HepG2 (cell line): ENCODE results near the gene ARPC1A. TPM values are rescaled to one million over a fixed set of nuclear protein-coding genes. Genes with fewer than 3 reads are reported as not detected.

Experiments used
- DMAP1 ChIP-seq: IDR thresholded peaks from 2 replicates; pipeline ENCODE4 v1.6.1; 2016
- GLI4 ChIP-seq: sonication (generic); formaldehyde crosslinking; IDR thresholded peaks from 2 replicates; pipeline ENCODE4 v1.5.1; 2020; ENCODE audit warnings: missing genetic modification reagents, mild to moderate bottlenecking, moderate library complexity, borderline replicate concordance
- JUND ChIP-seq: sonication (generic); formaldehyde crosslinking; IDR thresholded peaks from 2 replicates; pipeline ENCODE4 v1.8.0; 2022; ENCODE audit warnings: mild to moderate bottlenecking, missing genetic modification reagents
- KDM5A ChIP-seq: fragments of 200-600 bp; sonication (generic); IDR thresholded peaks from 2 replicates; pipeline ENCODE4 v1.7.0; 2018; ENCODE audit warnings: antibody characterized with exemption, mild to moderate bottlenecking, low read length, borderline replicate concordance
- PITX1 ChIP-seq: sonication (generic); formaldehyde crosslinking; IDR thresholded peaks from 2 replicates; pipeline ENCODE4 v1.5.1; 2020; ENCODE audit warnings: mild to moderate bottlenecking, missing genetic modification reagents
- SMC3 ChIP-seq: IDR thresholded peaks from 2 replicates; pipeline ENCODE4 v1.6.1; 2011; ENCODE audit warnings: low read length, improper control_type of control experiment
- SRSF4 ChIP-seq: fragments of 200-400 bp; formaldehyde crosslinking; IDR thresholded peaks from one replicate; pipeline ENCODE4 v1.6.1; 2018; ENCODE audit warnings: mild to moderate bottlenecking, low read depth, low read length, moderate library complexity; ENCODE audit not compliant: poor library complexity, severe bottlenecking
- SRY ChIP-seq: sonication (generic); formaldehyde crosslinking; IDR thresholded peaks from 2 replicates; pipeline ENCODE4 v1.8.0; 2022; ENCODE audit warnings: mild to moderate bottlenecking, missing genetic modification reagents
- WIZ ChIP-seq: sonication (generic); formaldehyde crosslinking; IDR thresholded peaks from 2 replicates; pipeline ENCODE4 v1.5.1; 2020; ENCODE audit warnings: mild to moderate bottlenecking, missing genetic modification reagents
- ZBTB7B ChIP-seq: sonication (generic); formaldehyde crosslinking; IDR thresholded peaks from 2 replicates; pipeline ENCODE4 v1.4.0; 2020; ENCODE audit warnings: missing genetic modification reagents
- ZC3H4 ChIP-seq: sonication (generic); formaldehyde crosslinking; IDR thresholded peaks from 2 replicates; pipeline ENCODE4 v1.4.0; 2020; ENCODE audit warnings: missing genetic modification reagents, borderline replicate concordance
- ZMYM4 ChIP-seq: sonication (generic); formaldehyde crosslinking; IDR thresholded peaks from 2 replicates; pipeline ENCODE4 v1.8.1; 2023; ENCODE audit warnings: mild to moderate bottlenecking, missing genetic modification reagents
- ZNF143 ChIP-seq: sonication (generic); formaldehyde crosslinking; IDR thresholded peaks from 2 replicates; pipeline ENCODE4 v1.4.0; 2020; ENCODE audit warnings: missing genetic modification reagents
- ZNF234 ChIP-seq: sonication (generic); formaldehyde crosslinking; conservative IDR thresholded peaks from 2 replicates; pipeline ENCODE4 v1.5.1; 2020; ENCODE audit warnings: mild to moderate bottlenecking, missing genetic modification reagents
- ZNF3 ChIP-seq: IDR thresholded peaks from 2 replicates; pipeline ENCODE4 v1.7.0; 2017; ENCODE audit warnings: inconsistent platforms
- ZNF547 ChIP-seq: sonication (generic); formaldehyde crosslinking; IDR thresholded peaks from 2 replicates; pipeline ENCODE4 v1.5.1; 2020; ENCODE audit warnings: mild to moderate bottlenecking, missing genetic modification reagents
- ZNF724P ChIP-seq: sonication (generic); formaldehyde crosslinking; IDR thresholded peaks from 2 replicates; pipeline ENCODE4 v1.8.0; 2022; ENCODE audit warnings: missing genetic modification reagents, borderline replicate concordance
- ZSCAN29 ChIP-seq: sonication (generic); formaldehyde crosslinking; conservative IDR thresholded peaks from 2 replicates; pipeline ENCODE4 v1.4.0; 2020; ENCODE audit warnings: mild to moderate bottlenecking, missing genetic modification reagents
- polyA plus RNA-seq, 8 experiments: library from polyadenylated mRNA; depleted of rRNA in 3 of 8; stranded (reverse) in 7 of 8; unstranded in 1 of 8; fragments of >200 nt; fragmentation: Illumina TruSeq in 4 of 8; extraction: Trizol in 4 of 8; gene quantifications; 2 replicates each; pipeline versions ENCODE4 v1.2.1 to v1.2.3, GENCODE V29; 2011 to 2016; ENCODE audit warnings: low read depth in 4 of 8, missing spikeins in 1 of 8, mixed read lengths in 1 of 8; ENCODE audit not compliant: insufficient read depth in 1 of 8
- total RNA-seq, 5 experiments: library from RNA; depleted of rRNA; stranded (reverse); fragments of >200 nt; fragmentation: Illumina TruSeq; extraction: Trizol; gene quantifications; 2 replicates each; pipeline ENCODE4 v1.2.3, GENCODE V29; 2016; ENCODE audit warnings: low read depth in 1 of 5
- TF ChIP-seq, protein P1 (sequence below): sonication (generic); formaldehyde crosslinking; conservative IDR thresholded peaks from 2 replicates; pipeline ENCODE4 v1.8.1; 2023; ENCODE audit warnings: missing genetic modification reagents
- TF ChIP-seq, protein P2 (sequence below): sonication (generic); formaldehyde crosslinking; IDR thresholded peaks from 2 replicates; pipeline ENCODE4 v1.5.0; 2020; ENCODE audit warnings: mild to moderate bottlenecking, low read depth, missing genetic modification reagents, borderline replicate concordance
- TF ChIP-seq, protein P3 (sequence below): sonication (generic); formaldehyde crosslinking; IDR thresholded peaks from 2 replicates; pipeline ENCODE4 v1.4.0; 2020; ENCODE audit warnings: missing genetic modification reagents, borderline replicate concordance
- TF ChIP-seq, protein P4 (sequence below): IDR thresholded peaks from 2 replicates; pipeline ENCODE4 v1.6.1; 2012; ENCODE audit warnings: low read length, improper control_type of control experiment
- TF ChIP-seq, protein P5 (sequence below): sonication (generic); formaldehyde crosslinking; IDR thresholded peaks from 2 replicates; pipeline ENCODE4 v1.4.0; 2020; ENCODE audit warnings: missing genetic modification reagents

Gene ARPC1A
- total and polyA plus RNA-seq, 2 of the 13 experiments (the other 11 are each of a cell fraction or from before 2014, with no cell fraction given), result 44.3 to 88.5 TPM

DNA sequence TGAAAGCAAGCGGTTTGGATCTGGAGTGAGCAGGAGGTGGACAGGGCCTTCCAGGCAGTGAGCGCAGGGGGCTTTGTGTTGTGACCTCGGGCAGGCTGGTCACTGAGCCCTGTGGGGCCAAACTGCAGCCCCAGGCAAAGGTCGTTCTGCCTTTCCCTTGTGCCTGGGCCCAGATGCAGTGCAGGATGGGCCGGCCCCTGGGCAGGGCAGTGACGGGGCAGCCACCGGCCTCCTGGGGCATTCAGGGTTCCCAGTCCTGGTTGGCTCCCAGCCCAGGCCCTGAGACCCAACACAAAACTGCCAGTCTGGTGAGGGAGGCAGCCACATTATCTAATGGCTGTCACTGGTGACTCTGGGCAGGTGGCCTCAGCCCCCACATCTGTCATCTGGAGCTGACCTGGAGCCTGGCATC is 56.0 kb downstream of the ARPC1A start (continued):
- TF ChIP-seq, protein P1, sequence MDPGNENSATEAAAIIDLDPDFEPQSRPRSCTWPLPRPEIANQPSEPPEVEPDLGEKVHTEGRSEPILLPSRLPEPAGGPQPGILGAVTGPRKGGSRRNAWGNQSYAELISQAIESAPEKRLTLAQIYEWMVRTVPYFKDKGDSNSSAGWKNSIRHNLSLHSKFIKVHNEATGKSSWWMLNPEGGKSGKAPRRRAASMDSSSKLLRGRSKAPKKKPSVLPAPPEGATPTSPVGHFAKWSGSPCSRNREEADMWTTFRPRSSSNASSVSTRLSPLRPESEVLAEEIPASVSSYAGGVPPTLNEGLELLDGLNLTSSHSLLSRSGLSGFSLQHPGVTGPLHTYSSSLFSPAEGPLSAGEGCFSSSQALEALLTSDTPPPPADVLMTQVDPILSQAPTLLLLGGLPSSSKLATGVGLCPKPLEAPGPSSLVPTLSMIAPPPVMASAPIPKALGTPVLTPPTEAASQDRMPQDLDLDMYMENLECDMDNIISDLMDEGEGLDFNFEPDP, result no peak
- peak; percentile 93 for TF ChIP-seq ZBTB7B (CRISPR knock-in tag)
- TF ChIP-seq, protein P2, sequence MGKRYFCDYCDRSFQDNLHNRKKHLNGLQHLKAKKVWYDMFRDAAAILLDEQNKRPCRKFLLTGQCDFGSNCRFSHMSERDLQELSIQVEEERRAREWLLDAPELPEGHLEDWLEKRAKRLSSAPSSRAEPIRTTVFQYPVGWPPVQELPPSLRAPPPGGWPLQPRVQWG (CRISPR knock-in tag), result no peak
- TF ChIP-seq ZMYM4 (CRISPR knock-in tag), result 0 out of 2 replicates have a peak, but pooled peaks have one; percentile 13
- no peak for TF ChIP-seq SMC3
- TF ChIP-seq ZNF143 (CRISPR knock-in tag), result no peak
- TF ChIP-seq JUND (CRISPR knock-in tag), result 0 out of 2 replicates have a peak, but pooled peaks have one; percentile 24
- no peak for TF ChIP-seq KDM5A
- no peak for TF ChIP-seq ZC3H4
- peak; percentile 69 for TF ChIP-seq DMAP1 (CRISPR knock-in tag)
- TF ChIP-seq, protein P3, sequence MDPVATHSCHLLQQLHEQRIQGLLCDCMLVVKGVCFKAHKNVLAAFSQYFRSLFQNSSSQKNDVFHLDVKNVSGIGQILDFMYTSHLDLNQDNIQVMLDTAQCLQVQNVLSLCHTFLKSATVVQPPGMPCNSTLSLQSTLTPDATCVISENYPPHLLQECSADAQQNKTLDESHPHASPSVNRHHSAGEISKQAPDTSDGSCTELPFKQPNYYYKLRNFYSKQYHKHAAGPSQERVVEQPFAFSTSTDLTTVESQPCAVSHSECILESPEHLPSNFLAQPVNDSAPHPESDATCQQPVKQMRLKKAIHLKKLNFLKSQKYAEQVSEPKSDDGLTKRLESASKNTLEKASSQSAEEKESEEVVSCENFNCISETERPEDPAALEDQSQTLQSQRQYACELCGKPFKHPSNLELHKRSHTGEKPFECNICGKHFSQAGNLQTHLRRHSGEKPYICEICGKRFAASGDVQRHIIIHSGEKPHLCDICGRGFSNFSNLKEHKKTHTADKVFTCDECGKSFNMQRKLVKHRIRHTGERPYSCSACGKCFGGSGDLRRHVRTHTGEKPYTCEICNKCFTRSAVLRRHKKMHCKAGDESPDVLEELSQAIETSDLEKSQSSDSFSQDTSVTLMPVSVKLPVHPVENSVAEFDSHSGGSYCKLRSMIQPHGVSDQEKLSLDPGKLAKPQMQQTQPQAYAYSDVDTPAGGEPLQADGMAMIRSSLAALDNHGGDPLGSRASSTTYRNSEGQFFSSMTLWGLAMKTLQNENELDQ, result no peak
- TF ChIP-seq ZNF234, result no peak
- no peak for TF ChIP-seq ZNF547 (CRISPR knock-in tag)
- no peak for TF ChIP-seq SRSF4
- TF ChIP-seq, protein P4, sequence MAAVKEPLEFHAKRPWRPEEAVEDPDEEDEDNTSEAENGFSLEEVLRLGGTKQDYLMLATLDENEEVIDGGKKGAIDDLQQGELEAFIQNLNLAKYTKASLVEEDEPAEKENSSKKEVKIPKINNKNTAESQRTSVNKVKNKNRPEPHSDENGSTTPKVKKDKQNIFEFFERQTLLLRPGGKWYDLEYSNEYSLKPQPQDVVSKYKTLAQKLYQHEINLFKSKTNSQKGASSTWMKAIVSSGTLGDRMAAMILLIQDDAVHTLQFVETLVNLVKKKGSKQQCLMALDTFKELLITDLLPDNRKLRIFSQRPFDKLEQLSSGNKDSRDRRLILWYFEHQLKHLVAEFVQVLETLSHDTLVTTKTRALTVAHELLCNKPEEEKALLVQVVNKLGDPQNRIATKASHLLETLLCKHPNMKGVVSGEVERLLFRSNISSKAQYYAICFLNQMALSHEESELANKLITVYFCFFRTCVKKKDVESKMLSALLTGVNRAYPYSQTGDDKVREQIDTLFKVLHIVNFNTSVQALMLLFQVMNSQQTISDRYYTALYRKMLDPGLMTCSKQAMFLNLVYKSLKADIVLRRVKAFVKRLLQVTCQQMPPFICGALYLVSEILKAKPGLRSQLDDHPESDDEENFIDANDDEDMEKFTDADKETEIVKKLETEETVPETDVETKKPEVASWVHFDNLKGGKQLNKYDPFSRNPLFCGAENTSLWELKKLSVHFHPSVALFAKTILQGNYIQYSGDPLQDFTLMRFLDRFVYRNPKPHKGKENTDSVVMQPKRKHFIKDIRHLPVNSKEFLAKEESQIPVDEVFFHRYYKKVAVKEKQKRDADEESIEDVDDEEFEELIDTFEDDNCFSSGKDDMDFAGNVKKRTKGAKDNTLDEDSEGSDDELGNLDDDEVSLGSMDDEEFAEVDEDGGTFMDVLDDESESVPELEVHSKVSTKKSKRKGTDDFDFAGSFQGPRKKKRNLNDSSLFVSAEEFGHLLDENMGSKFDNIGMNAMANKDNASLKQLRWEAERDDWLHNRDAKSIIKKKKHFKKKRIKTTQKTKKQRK, result no peak
- TF ChIP-seq ZNF3 (CRISPR knock-in tag), result no peak
- peak; percentile 64; the same call in 1 of the 2 replicates for TF ChIP-seq PITX1 (CRISPR knock-in tag)
- TF ChIP-seq, protein P5, sequence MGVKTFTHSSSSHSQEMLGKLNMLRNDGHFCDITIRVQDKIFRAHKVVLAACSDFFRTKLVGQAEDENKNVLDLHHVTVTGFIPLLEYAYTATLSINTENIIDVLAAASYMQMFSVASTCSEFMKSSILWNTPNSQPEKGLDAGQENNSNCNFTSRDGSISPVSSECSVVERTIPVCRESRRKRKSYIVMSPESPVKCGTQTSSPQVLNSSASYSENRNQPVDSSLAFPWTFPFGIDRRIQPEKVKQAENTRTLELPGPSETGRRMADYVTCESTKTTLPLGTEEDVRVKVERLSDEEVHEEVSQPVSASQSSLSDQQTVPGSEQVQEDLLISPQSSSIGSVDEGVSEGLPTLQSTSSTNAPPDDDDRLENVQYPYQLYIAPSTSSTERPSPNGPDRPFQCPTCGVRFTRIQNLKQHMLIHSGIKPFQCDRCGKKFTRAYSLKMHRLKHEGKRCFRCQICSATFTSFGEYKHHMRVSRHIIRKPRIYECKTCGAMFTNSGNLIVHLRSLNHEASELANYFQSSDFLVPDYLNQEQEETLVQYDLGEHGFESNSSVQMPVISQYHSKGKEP (CRISPR knock-in tag), result no peak
- TF ChIP-seq WIZ (CRISPR knock-in tag), result no peak
- TF ChIP-seq ZSCAN29 (CRISPR knock-in tag), result no peak
- no peak for TF ChIP-seq ZNF724P
- TF ChIP-seq SRY (CRISPR knock-in tag), result no peak
- no peak for TF ChIP-seq GLI4
